ENCODE data around the gene OSGIN1. TPM values are rescaled to one million over a fixed set of nuclear protein-coding genes. Genes with fewer than 3 reads are reported as not detected.

Gene OSGIN1, protein sequence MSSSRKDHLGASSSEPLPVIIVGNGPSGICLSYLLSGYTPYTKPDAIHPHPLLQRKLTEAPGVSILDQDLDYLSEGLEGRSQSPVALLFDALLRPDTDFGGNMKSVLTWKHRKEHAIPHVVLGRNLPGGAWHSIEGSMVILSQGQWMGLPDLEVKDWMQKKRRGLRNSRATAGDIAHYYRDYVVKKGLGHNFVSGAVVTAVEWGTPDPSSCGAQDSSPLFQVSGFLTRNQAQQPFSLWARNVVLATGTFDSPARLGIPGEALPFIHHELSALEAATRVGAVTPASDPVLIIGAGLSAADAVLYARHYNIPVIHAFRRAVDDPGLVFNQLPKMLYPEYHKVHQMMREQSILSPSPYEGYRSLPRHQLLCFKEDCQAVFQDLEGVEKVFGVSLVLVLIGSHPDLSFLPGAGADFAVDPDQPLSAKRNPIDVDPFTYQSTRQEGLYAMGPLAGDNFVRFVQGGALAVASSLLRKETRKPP
- total RNA-seq = 2.4 and 3.0 TPM in 2 replicates
- long read RNA-seq = 0 reads

DNA sequence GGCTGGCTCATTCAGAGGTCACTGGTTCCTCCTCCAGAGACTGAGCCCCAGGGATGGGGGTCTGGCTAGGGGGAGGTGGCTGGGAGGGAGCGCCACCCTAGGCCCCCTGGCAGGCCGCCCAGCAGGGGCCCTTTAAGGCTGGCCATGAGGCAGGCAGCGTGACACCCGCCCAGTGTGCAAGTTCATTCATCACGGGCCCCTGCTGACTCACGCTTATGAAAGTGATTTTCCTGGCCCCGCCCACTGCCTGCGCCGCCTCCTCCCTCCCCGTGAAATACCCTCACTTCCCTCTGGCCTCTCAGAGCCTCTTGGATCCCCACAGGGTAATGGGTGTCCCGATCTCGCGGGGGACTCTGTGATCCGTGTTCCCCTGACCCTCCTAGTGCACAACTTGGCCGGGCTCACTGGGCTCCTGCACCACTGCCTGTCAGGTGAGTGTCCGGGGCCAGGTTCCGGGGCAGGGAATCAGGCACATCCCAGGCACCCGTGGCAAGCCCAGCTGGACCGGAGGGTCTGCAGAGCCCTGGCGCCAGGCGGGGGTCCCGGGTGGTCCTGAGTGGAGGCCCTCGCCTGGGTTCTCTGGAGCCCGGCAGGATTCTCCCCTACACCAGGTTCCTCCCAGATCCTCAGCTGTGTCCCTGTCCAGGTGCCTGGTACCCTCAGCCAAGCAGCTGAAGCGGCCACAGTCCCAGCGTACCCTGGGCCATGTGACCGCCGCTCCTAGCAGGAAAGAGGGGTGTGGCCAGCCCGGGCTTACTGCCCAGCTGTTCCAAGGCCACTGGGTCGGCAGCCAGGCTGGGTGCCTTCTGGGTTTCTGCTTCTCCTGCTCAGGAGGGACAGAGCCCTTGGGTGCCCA, at the start of gene OSGIN1:
Gene OSGIN1, plus strand, starts transcription at position 301 of the 856 bp plus-strand sequence. CDS start 4,432 bp downstream, outside the sequence.
- Mint-ChIP-seq H3K4me1 (peaks cover 12% of the 10 kb centered on the region), H3K27ac (ENCODE audit: unreplicated experiment) (peak within 1 kb of the TSS; percentile 75), H3K27me3 (ENCODE audit: low read depth) (peaks cover 9% of the 10 kb centered on the region), H3K9me3 (no peaks in the 10 kb centered on the region), H3K36me3 (ENCODE audit: low read depth) (no peaks in the 10 kb centered on the region), H3K4me3 (peak within 1 kb of the TSS; percentile 68)
- peak; percentile 61 for DNase-seq (ENCODE audit: low read depth, low spot score)
- TF ChIP-seq, protein P1, sequence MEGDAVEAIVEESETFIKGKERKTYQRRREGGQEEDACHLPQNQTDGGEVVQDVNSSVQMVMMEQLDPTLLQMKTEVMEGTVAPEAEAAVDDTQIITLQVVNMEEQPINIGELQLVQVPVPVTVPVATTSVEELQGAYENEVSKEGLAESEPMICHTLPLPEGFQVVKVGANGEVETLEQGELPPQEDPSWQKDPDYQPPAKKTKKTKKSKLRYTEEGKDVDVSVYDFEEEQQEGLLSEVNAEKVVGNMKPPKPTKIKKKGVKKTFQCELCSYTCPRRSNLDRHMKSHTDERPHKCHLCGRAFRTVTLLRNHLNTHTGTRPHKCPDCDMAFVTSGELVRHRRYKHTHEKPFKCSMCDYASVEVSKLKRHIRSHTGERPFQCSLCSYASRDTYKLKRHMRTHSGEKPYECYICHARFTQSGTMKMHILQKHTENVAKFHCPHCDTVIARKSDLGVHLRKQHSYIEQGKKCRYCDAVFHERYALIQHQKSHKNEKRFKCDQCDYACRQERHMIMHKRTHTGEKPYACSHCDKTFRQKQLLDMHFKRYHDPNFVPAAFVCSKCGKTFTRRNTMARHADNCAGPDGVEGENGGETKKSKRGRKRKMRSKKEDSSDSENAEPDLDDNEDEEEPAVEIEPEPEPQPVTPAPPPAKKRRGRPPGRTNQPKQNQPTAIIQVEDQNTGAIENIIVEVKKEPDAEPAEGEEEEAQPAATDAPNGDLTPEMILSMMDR (conservative IDR thresholded peaks at IDR 0.05) = no peak

DNA sequence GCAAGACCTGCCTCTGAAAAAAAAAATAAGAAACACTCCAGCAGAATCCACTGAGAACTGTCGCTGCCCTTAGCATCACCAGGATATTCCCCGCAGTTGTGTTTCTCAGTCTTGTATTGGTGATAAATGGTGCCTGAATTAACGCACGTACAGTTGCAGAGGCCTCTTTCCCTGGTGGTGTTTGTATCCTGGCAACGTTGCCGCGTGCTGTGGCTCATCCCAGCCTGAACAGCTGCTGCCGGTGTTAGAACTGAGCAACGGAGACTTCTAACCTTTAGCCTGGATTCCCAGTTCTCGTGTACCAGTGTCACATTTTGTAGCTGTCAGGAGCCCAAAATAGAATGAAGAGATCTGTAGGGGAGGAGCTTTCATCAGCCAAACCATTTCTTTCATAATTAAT, 49.3 kb upstream of the OSGIN1 start:
- peak overlapping the region; percentile 24 for H3K4me3 Mint-ChIP-seq
- TF ChIP-seq, protein P1 (conservative IDR thresholded peaks at IDR 0.05) = no peak
- no peaks in the 10 kb centered on the region for H3K36me3 Mint-ChIP-seq (ENCODE audit: low read depth)

DNA sequence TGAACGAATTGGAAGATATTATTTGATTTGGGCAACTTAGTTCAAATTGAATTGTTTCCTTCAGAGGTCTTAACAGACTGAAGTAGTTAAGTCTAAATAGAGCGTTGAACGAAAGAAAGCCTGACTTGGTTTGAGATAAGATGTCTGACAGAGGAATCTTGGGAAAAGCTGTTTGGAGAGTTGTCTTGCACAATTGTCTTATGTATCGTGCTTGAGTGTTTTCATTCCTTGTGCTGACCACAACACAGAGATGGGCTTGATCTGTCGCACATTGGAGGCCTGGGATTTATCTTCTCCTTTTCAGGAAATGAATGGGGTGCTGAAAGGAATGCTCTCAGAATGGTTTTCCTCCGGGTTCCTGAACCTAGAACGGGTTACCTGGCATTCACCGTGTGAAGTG, 46.4 kb upstream of the OSGIN1 start:
- no peaks in the 10 kb centered on the region for H3K27me3 Mint-ChIP-seq (ENCODE audit: low read depth)
- TF ChIP-seq, protein P1 (conservative IDR thresholded peaks at IDR 0.05) = no peak
- peaks cover 4% of the 10 kb centered on the region for H3K36me3 Mint-ChIP-seq (ENCODE audit: low read depth)
- no peak overlapping the region for H3K27ac Mint-ChIP-seq (ENCODE audit: unreplicated experiment)
- H3K9me3 Mint-ChIP-seq = no peaks in the 10 kb centered on the region
- peaks cover 51% of the 10 kb centered on the region for H3K4me1 Mint-ChIP-seq
- no peak overlapping the region for H3K4me3 Mint-ChIP-seq
- no peak for DNase-seq (ENCODE audit: low read depth, low spot score)

More for the DNA sequence above, 49.3 kb upstream of the OSGIN1 start:
- H3K9me3 Mint-ChIP-seq = no peaks in the 10 kb centered on the region
- peak overlapping the region; percentile 60 for H3K27ac Mint-ChIP-seq (ENCODE audit: unreplicated experiment)
- H3K4me1 Mint-ChIP-seq = peaks cover 65% of the 10 kb centered on the region
- H3K27me3 Mint-ChIP-seq (ENCODE audit: low read depth) = no peaks in the 10 kb centered on the region
- DNase-seq (ENCODE audit: low read depth, low spot score) = no peak

DNA sequence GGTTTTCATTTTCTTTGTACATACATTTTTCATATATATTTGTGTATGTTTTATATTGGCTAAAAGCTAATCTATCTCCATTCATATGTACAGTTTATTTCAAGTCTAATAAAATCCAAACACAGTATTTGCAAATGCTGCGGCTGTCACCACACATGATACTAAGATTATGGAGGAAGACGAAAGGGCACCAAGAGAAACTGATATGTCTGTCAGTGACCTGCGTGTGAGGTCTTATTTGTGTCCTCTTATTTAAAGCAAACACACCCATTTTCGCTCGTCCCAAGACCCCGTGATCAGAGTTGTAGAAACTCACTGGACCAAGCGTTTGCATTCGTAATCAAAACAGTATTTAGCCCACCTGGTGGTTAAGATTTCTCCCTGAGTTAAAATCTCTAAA, 45.9 kb upstream of the OSGIN1 start:
- no peaks in the 10 kb centered on the region for H3K9me3 Mint-ChIP-seq
- H3K27me3 Mint-ChIP-seq (ENCODE audit: low read depth) = no peaks in the 10 kb centered on the region
- no peak overlapping the region for H3K4me3 Mint-ChIP-seq
- peaks cover 8% of the 10 kb centered on the region for H3K36me3 Mint-ChIP-seq (ENCODE audit: low read depth)
- no peak for DNase-seq (ENCODE audit: low read depth, low spot score)
- peak overlapping the region; percentile 85 for H3K27ac Mint-ChIP-seq (ENCODE audit: unreplicated experiment)
- TF ChIP-seq, protein P1 (conservative IDR thresholded peaks at IDR 0.05) = no peak
- H3K4me1 Mint-ChIP-seq = peaks cover 47% of the 10 kb centered on the region

DNA sequence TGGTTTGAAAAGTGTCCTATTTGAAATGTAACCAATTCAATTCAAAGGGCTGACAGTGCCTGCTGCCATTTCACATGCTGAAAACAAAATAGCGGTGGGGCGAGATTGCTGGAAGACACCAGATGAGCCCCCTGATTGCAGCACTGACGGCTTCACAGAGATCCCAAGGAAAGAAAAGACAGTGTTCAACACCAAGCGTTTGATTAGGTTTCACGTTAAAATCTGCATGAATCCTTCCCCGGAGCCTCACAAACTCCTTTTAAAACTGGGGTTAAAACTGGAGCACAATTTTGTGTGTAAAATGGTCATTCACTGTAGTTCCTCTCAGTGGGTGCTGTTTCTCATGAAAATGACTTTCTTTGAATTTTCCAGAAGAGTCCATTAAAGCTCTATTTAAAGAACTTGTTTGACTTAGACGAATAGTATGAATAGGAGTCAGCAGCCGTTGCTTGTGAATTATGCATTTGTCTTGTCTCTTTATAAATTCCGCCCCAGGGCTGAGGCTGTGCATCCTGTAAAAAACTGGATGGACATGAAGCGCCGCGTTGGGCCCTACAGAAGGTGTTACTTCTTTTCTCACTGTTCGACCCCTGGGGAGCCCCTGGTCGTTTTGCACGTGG, 45.3 kb upstream of the OSGIN1 start:
- peaks cover 44% of the 10 kb centered on the region for H3K4me1 Mint-ChIP-seq
- no peaks in the 10 kb centered on the region for H3K9me3 Mint-ChIP-seq
- no peak for DNase-seq (ENCODE audit: low read depth, low spot score)
- peaks cover 9% of the 10 kb centered on the region for H3K36me3 Mint-ChIP-seq (ENCODE audit: low read depth)
- H3K27ac Mint-ChIP-seq (ENCODE audit: unreplicated experiment) = peak overlapping the region; percentile 85
- TF ChIP-seq, protein P1 (conservative IDR thresholded peaks at IDR 0.05) = no peak
- peak overlapping the region; percentile 11 for H3K4me3 Mint-ChIP-seq
- no peaks in the 10 kb centered on the region for H3K27me3 Mint-ChIP-seq (ENCODE audit: low read depth)
